PFSK-1 (cell line): Measurements from ENCODE around the gene ANKRD1.

Experiments used
- POLR2AphosphoS5 ChIP-seq: IDR thresholded peaks from 2 replicates; pipeline ENCODE4 v1.6.1; 2012; ENCODE audit warnings: low read depth, mild to moderate bottlenecking, control low read depth, low read length, moderate library complexity
- REST ChIP-seq, 2 experiments: IDR thresholded peaks; 2 replicates each; pipeline versions ENCODE4 v1.6.1 to v1.8.0; 2011 to 2012; ENCODE audit warnings: low read depth in 2 of 2, low read length in 2 of 2, control low read depth in 1 of 2, inconsistent platforms in 1 of 2, mild to moderate bottlenecking in 1 of 2, moderate library complexity in 1 of 2; ENCODE audit not compliant: insufficient read depth in 1 of 2
- TAF1 ChIP-seq: IDR thresholded peaks from 2 replicates; pipeline ENCODE4 v1.6.1; 2012; ENCODE audit warnings: low read length, control low read depth, borderline replicate concordance; ENCODE audit not compliant: insufficient read depth

- TF ChIP-seq REST (IDR thresholded peaks at IDR 0.05; ENCODE audit: insufficient read depth in 1 of 2, low read depth in 2 of 2, low read length in 2 of 2) (no peak), POLR2AphosphoS5 (no peak), TAF1 (no peak)
These were observed 44.0 kb upstream of the ANKRD1 start for GRCh38 chr10:90964781-90965465.
